Raji (cell line): Measurements from ENCODE around the gene CHAF1A.

Experiments
- POLR2A ChIP-seq: IDR thresholded peaks from 2 replicates; pipeline ENCODE4 v1.6.1; 2011; ENCODE audit warnings: low read depth, low read length, control low read depth; ENCODE audit not compliant: insufficient read depth

The CHAF1A gene

DNA sequence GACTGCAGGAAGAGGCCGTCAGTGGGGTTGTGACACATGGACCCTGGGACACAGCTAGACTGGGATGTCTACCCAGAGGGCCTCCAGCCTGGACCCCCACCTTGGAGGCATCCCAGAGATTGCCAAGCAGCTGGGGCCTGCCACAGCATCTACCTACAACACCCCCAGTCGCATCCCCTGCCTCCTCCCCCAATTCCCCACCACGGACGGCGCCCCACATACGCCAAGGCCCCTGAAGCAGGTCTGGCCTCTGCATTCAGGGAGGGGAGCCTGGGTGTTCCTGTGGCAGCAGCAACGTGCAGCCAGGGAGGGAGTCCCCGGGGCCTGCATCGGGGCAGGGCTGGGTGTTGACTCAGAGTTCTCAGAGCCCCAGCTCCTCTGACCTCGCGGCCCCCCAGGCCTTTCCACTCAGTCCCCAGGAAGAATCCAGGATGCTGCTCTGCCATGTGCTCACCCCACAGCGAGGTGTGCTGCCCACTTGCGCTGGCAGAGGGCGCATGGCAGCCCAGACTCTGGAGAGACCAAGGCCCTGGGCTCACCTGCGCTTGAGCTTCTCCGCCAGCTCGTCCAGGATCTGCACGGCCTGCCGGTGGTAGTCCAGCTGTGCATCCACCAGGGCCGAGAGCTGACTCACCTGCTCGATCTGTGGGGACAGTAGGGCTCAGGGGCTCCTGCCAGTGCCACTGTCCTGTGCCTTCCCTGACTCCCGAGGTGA is 39.5 kb upstream of the CHAF1A start:
- no peak for TF ChIP-seq POLR2A

DNA sequence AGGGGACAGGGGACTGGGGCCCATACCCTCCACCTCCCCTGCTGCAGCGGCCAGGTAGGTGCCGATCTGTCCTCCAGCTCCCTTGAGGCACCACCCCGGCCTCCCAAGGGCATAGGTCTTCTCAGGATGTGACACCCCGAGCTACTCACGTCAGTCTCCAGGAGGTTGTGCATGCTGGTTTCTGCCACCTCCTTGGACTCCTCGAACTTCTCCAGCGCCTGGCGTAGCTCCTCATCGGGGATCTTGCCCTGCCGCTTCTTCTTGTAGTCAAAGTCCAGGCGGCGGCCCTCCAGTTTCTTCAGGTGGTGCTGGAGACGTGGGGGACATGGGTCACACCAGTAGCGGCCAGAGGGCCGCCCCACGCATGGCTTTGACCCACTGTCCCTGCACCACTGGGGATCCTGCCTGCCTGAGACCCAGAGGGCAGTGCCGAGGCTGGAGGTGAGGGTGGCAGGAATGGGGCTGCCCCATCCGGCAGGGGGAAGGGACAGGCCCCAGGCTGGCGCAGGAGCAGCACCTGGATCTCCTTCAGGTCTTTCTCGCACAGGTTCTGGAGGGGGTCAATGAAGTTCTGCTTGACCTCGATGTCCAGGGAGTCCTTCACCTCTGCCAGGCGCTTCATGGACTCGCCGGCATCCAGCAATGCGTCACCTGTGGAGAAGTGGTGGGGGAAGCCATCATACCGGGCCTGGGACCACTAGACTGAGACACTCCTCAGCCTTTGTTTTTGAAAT is 38.7 kb upstream of the CHAF1A start:
- no peak for TF ChIP-seq POLR2A

DNA sequence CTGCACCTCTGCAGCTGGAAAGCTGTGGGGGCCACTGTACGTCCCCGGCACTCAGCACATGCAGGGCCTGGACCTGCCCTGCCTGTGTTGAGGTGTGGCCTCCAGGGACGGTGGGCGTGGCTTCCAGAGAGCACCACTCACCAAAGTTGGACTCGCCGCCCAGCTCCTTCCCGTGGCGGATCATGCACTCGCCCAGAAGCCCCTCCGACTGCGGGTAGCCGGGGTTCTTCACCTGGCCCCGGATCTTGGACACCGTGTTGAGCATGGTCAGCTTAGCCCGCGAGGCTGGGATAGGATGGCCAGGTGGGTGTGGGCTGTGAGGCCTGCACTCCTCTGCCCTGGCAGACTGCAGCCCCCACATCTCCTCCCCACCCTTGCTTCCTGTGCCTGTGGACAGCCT is 37.1 kb upstream of the CHAF1A start:
- TF ChIP-seq POLR2A = no peak

DNA sequence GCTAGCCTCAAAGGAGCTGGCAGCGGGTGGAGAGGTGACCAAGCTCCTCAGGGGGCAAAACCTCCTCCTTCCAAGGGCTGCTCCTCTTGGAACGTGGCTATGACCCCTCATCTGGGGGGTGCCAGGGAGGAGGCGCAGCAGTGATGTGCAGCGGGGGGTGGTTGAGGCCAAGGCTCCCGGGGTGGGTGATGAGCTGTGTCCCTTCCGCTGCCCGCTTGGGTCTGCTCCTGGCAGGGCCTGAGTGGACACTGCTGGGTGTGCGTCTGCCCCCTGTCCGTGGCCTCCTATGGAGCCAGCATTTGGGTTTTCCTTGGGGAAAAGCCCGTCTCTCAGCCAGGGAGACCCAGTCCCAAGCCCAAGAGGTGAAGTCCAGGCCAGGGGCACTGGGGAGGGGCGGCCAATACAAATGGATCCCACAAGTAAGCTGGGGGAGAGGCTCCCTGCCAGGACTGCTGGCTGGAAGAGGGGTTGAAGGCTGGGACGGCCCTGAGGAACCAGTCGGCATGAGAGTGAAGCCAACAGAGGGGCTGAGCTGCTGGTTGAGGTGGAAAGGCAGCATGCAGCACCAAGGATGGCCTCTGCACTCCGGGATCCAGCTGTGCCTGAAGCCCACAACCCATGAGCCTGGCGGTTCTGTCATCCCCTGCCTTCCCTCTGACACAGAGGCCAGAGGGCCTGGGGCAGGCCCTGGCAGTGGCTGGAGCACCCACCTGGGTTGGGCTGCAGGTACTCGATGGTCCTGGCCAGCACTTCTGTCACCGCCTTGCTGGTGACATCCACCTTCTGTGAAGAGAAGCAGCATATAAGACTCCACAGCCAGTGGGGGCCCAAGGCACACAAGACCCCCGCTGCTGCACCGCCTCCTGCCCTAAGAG is 36.4 kb upstream of the CHAF1A start:
- TF ChIP-seq POLR2A = 0 out of 2 replicates have a peak, but pooled peaks have one; percentile 5

DNA sequence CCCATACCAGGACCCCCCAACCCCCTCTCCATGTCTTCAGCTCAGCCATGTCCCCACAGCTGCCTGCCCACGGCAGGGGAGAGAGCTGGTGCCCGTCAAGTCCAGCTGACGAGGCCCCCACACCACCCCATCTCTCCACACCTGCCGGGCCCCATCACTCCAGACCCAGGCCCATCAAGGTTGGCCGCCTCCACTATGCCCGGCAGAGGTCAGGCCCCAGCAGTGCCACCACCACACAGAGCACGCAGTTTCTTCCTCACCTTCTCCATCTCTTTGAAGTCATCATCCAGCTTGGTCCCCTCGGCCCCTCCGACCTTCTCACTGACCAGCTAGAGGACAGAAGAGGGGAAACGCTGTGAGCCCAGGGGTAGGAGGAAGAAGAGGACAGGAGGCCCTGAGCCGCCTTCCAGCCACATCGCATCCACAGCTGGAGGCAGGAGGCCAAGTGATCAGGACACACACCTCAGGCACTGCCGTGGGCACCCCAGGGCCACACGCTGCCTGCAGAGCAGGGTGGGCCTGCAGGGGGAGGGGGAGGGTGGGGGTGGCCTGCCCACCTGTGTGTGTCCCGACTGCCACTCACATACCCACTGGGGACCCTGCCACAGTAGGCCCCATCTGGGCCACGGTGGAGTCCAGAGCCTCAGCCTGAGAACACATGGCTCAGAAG is 35.6 kb upstream of the CHAF1A start:
- TF ChIP-seq POLR2A = no peak

DNA sequence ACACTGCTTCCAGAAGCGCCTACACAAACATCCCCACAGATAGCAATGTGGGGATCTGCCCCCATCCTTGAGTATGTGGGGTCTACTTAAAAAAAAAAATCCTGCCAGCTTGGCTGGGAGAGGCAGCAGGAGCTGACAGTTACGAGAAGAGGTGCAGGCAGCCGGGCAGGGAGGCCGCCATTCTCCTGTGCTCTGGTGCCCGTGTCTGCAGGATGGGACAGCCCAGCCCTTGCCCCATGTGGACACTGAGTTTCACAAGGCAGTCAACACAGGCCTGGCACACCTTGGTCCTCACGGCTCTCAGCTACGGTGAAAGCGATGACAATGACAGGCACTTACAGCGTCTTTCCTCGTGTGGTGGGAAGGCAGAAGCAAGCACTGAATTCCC is 35.1 kb upstream of the CHAF1A start:
- TF ChIP-seq POLR2A = no peak

DNA sequence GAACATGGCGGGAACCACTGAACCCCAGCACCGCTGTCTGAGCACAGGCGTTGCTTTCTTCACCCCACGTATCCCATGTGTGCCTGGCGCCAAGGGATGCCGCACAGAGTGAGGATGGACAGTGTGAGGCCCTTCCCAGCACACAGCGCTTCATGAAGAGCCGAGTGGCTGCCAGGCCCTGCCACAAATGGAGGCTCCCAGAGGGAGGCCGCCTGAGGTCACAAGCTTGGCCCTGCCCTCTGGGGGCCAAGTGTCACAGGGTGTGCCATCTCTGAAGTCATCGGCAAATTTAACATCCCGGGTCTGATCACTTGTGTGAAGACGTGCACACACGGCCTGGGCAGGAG is 34.7 kb upstream of the CHAF1A start:
- no peak for TF ChIP-seq POLR2A

DNA sequence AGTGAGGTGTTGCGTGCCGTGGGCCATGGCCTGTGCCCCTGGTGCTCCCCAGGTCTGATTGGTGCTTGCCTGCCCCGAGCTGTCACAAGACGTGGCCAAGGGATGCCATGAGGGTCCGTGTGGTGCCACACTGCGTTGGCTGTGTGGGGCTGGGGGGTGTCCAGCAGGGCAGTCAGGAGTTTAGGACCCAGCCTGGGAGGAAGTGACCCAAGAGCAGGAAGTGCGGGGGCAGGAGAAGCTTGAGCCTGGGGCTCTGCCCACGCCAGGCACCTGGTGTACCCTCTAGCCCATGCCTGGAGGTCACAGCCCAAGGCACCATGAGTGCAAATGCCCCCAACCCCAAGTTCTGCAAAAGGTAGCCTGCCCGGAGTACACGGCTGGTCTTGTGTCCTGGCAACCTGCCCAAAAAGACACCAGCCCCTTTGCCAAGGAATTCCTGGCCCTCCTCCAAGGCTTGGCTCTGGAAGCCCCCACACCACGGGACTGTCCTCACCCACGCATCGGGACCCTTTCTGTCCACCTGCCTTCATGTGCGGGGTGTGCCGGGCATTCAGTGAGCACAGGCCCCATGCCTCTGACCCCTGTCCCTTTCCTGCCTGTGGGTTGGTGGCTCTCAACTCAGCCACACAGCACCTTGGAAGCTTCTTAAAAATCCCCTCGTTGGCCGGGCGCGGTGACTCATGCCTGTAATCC is 34.2 kb upstream of the CHAF1A start:
- no peak for TF ChIP-seq POLR2A

DNA sequence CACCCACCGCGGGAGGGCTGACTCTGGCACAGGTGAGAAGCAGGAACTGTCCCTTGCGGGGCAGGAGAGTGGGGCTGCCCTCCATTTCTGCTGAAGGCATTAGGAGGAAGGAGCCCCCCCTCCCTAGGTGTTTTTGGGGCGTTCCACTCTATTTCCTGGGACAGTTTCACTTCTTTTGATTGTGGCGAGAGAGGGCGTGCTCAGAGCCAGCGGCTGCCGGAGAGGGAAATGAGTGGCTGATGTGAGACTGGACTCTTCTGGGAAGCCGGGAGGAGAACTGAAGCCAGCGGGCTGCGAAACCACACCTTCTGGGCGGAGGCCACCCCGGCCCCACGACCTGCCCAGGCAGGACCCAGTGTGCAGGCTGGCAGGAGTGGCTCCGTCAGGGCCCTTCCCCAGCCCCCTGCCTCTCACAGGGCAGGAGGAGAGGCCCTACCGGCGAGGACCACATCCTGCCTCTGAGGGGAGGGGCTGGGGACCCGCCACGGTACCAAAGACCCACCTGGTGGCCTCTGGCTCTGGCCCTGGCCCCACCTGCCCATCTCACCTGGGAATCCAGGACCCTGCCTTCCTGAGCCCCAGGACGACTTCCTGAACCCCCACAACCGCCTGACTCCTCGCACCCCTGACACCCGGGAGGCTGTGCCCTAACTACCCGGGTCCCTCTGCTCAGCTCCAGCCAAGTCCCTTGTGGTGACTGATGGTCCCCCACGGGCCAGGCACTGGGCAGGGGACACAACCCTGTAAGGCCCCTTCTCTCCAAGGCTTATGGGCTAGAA is 33.1 kb upstream of the CHAF1A start:
- peak; percentile 39 for TF ChIP-seq POLR2A

DNA sequence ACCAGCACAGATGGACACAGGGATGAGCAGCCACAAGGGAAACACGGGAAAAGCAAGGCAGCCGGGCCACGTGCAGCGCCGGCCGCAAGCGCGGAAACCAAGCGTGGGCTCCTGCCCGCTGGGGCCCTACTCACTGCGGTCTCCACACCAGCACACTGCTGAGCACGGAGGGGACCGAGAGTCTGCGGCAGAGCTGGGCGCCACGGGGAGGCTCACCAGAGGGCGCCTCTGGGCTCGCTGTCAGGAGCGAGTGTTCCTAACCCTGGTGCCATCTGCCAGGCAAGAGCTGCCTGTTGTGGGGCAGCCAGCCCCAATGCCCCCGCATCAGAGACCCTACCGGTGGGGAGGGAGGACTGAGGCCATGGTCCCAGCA is 32.6 kb upstream of the CHAF1A start:
- no peak for TF ChIP-seq POLR2A

DNA sequence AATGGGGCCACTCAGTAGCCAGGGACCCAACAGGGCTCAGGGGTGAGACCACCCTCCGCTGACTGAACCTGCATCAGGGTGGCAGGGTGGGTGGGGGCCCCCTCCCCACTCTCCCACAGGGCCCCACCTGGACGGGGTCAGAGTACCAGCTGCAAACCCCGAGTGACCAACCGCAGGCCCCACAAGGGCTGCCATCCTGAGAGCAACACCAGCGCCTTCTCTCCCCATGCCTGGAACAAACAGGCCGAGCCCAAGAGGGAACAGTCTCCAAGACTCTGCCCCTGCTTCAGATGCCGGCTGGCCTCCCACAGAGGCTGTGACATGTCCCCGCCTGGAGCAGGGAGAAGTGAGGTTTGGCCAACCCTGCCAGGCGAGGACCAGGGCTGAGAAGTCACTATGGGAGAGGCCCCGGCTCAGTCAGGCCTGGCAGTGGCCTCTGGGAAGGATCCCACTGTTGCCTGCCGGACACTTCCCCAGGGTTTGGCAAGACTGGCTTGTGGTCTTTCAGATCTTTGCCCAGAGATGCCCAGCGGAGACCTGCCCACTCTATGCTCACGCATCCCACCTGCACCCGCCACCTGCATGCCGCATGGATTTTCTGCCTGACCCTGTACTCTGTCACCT is 31.9 kb upstream of the CHAF1A start:
- TF ChIP-seq POLR2A = no peak

DNA sequence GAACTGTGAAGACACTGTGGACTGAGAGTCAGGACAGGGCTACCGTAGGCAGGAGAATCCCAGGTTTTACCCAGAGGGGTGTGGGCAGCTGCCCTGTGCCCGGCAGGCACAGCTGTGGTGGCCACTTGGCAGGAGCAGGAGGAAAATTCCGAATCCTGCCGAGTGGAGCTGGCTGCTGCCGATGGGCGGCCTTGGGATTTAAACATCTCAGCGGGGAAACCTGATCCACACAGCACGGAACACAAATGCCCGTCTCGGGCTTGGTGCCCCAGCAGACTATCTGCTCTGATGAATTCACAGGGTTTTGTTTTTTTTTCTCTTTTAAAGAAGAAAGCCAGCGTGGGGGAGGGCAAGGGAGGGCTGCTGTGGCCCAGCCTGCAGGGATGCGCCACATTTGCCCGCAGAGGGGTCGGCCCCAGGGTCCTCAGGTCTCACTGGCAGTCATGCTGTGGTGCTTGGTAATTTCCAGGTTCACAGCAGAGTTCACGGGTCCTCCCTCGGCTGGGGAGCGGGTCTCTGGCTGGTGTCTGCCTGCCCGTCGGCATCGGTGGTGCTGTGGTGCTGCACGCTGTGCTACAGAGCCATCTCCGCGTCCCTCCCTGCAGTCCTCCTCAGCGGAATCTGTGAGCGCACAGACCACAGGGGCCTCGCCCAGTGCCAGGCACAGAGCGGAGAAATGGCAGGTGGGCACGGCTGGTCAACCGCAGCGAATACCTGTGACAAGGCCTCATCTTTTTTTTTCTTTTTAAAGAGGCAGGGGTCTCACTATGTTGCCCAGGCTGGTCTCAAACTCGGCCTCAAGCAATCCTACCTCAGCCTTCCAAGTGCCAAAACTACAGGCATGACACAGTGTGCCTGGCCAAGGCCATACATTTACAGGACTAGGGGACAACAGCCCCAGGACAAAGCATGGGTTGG is 30.9 kb upstream of the CHAF1A start:
- TF ChIP-seq POLR2A = no peak
